HG02884 (cell line): ENCODE measurements around the gene NAALADL2.

Source experiments
- ATAC-seq: cut with Tn5 transposase; IDR thresholded peaks from one replicate; pipeline ENCODE4 v1.9.1; 2021; ENCODE audit warnings: mild to moderate bottlenecking, moderate library complexity; ENCODE audit not compliant: unreplicated experiment

Gene NAALADL2

GRCh38 chr3:174884776-174885568 is 25.8 kb downstream of the NAALADL2 start:
- ATAC-seq: no peak

- no peak for ATAC-seq
Measured at GRCh38 chr3:174891524-174892203, 32.5 kb downstream of the NAALADL2 start.

GRCh38 chr3:174907027-174907426 is 47.9 kb downstream of the NAALADL2 start:
- no peak for ATAC-seq

GRCh38 chr3:174907628-174908407 is 48.7 kb downstream of the NAALADL2 start:
- ATAC-seq: no peak

GRCh38 chr3:174931473-174932353 is 72.6 kb downstream of the NAALADL2 start:
- ATAC-seq: no peak

GRCh38 chr3:174936590-174936989 is 77.5 kb downstream of the NAALADL2 start:
- no peak for ATAC-seq

GRCh38 chr3:174937478-174937877 is 78.3 kb downstream of the NAALADL2 start:
- ATAC-seq: no peak

GRCh38 chr3:174938102-174938501 is 79.0 kb downstream of the NAALADL2 start:
- no peak for ATAC-seq

- ATAC-seq: no peak
Measured at GRCh38 chr3:174940151-174940550, 81.0 kb downstream of the NAALADL2 start.

GRCh38 chr3:174945276-174945675 is 86.1 kb downstream of the NAALADL2 start:
- ATAC-seq: no peak

GRCh38 chr3:174945951-174946350 is 86.8 kb downstream of the NAALADL2 start:
- no peak for ATAC-seq

GRCh38 chr3:174949523-174949922 is 90.4 kb downstream of the NAALADL2 start:
- ATAC-seq: no peak

- ATAC-seq: no peak
Measured at GRCh38 chr3:174951034-174951433, 91.9 kb downstream of the NAALADL2 start.

- no peak for ATAC-seq
Measured at GRCh38 chr3:174951498-174952005, 92.4 kb downstream of the NAALADL2 start.

GRCh38 chr3:174953068-174953467 is 93.9 kb downstream of the NAALADL2 start:
- ATAC-seq: no peak

GRCh38 chr3:174955513-174956016 is 96.4 kb downstream of the NAALADL2 start:
- no peak for ATAC-seq

GRCh38 chr3:174957081-174957480 is 97.9 kb downstream of the NAALADL2 start:
- ATAC-seq: no peak

- ATAC-seq: no peak
Measured at GRCh38 chr3:174957551-174958001, 98.4 kb downstream of the NAALADL2 start.

- no peak for ATAC-seq
Measured at GRCh38 chr3:174958671-174959328, 99.7 kb downstream of the NAALADL2 start.
